ENCODE results near the gene KCNQ2.
"Not testable (repeated sequence)": the region's sequence is repeated elsewhere in the genome, so short reads cannot be mapped to it uniquely, and the experiment has no call there.

Gene KCNQ2

DNA sequence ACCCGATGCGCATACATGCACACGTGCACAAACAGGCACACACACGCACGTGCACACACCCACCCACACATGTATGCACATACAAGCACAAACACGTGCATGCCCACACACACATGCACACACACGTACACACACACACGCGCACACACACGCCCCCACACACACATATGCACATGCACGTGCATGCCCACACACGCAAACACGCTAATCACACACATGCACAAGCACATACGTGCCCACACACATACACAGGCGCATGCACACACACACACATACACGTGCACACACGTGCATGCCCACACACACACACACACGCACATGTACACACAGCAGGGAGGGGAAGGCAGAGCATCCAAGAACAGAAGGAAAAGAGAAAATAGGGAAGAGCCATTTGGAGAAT lies 84.5 kb downstream of the KCNQ2 start:
- peak; percentile 100 for FAIRE-seq

DNA sequence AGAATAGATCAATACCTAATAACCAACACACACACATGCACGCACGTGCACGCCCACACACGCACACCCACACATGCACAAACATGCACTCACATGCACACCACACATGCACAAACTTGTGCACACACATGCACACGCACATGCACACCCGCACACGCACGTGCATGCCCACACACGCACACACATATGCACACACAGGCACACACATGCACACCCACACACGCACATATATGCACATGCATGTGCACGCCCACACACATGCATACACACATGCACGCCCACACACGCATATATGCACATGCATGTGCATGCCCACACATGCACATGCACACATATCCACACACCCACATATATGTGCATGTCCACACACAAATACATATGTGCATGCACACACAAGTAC lies 85.1 kb downstream of the KCNQ2 start:
- DNase-seq (ENCODE audit: low spot score) (no peak), FAIRE-seq (no peak)

More for the DNA sequence above, 84.5 kb downstream of the KCNQ2 start:
- no peak for DNase-seq (ENCODE audit: low spot score)

DNA sequence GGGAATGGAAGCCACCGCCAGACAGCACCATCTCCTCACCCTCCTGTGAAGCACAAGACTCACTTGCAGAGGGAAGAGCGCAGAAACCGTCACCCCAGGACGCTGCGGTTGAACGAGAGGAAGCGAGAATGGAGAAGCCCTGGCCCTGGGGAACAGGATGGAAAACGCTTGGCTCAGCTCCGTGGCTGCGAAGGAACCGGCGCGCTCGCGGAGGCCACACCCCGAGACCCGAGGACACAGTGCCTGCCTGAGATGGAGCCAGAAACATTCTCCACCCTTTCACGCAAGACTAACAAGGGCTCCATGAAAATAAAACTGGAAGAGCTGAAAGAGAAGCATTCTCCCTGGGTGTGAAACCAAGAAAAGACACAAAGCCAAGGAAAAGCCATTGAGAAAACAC lies 86.0 kb downstream of the KCNQ2 start:
- FAIRE-seq = no peak
- no peak for DNase-seq (ENCODE audit: low spot score)

DNA sequence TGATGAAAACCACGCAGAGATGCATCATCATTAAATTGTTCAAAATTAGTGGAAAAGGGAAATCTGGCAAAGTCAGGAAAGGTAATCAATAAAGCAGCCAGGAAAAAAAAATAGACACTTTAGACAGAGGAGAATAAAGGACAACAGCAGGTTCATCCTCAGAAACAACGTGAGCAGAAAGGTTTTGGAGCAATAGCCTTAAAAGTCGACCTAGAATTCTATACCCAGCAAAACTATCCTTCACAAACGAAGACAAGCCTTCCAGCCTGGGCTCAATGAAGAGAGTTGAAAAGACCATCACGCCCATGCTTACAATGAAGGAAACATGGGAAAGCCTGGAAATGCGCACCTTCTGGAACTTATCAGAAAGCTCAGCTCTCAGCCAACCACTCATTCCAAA lies 86.6 kb downstream of the KCNQ2 start:
- FAIRE-seq (no peak), DNase-seq (ENCODE audit: low spot score) (no peak)

DNA sequence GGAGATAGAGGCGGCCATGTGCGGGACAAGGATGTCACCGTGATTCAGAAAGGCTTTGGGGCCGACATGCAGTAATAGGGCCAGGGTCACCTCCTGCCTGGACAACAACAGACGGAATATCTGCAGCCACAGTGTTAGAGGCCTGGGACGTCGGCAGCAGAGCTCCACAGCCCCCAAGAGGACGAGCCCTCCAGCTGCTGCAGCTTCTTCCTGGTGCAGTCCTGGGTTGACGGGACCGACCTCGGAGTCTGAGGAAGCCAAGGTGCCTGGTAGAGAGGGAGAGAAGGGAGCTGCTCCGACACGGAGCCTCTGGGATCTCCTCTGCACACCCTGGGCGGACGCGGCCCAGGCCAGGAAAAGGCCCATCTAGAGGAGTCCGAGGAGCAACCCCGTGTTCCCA lies 88.1 kb downstream of the KCNQ2 start:
- FAIRE-seq (no peak), DNase-seq (ENCODE audit: low spot score) (no peak)

DNA sequence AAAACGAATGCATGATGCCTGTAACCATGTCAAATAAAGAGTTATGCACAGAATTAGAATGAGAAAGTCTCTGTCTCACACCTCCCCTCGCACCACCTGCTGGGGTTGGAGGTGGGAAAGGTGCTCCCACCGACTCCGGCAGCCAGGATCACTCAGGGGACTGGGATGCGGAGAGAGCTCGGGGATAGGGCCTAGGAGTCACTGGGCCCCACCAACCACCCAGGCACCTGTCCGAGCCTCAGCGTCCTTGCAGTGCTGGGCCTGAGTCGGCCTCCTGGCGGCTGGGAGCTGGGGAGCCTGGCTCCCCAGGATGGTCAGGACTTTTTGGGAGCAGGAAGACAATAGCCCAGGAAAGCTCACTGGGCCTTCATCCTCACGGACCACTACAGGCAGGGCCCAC lies 88.9 kb downstream of the KCNQ2 start:
- FAIRE-seq = no peak
- DNase-seq (ENCODE audit: low spot score) = no peak

DNA sequence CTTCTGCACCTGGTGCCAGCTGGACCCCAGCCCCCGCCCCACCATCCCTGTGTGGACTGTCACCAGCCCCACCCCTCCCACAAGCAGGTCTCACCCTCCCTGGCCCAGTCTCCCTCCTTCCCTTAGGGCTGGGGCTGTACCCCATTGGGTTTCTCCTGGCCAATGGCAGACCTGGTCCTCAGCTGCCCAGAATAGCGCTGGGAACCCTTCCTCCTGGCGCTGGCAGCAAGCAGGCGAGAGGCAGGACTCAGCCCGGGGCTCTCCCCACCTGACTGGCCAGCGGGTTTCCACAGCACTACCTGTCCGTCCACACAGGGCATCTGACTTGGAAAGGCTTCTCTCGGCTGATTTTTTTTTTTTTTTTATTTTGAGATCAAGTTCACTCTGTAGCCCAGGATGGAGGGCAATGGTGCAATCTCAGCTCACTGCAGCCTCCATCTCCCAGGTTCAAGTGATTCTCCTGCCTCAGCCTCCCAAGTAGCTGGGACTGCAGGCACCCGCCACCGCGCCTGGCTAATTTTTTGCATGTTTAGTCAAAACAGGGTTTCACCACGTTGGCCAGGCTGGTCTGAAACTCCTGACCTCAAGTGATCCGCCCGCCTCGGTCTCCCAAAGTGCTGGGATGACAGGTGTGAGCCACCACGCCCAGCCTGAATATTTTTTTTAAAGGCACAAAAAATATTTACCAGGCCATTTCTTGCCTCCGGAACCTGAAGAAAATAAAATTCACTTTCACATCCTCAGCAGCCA lies 89.7 kb downstream of the KCNQ2 start:
- FAIRE-seq (no peak), DNase-seq (ENCODE audit: low spot score) (no peak)

DNA sequence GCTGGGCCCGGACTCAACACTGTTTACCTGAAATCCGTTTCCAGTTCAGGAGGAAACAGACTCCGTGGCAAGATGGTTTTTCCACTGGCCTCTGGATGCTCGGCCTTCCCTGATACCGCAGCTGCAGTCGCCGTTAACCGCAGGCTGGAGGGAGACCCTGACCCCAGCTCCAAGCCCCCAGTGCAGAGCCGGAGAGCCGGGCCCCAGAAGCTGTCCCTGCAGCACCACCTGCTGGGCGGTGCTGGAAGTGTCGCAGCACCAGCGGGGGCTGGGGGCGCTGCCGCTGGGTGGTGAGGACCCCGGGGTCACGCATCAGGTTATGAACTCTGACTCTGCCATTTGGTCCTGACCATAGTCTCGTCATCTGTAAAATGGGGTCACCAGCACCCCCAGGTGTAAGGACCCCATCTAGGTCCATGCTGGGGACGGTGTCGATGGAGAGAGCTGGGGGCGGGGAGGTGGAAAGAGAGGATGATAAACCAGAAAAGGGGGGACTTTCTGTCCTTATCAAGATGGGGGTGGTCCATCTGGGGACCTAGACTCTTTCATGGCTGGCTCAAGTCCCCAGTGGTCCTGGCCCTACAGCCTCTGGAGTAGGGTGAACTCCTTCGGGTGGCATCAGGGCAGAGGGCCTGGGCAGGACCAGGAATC lies 90.5 kb downstream of the KCNQ2 start:
- no peak for FAIRE-seq

DNA sequence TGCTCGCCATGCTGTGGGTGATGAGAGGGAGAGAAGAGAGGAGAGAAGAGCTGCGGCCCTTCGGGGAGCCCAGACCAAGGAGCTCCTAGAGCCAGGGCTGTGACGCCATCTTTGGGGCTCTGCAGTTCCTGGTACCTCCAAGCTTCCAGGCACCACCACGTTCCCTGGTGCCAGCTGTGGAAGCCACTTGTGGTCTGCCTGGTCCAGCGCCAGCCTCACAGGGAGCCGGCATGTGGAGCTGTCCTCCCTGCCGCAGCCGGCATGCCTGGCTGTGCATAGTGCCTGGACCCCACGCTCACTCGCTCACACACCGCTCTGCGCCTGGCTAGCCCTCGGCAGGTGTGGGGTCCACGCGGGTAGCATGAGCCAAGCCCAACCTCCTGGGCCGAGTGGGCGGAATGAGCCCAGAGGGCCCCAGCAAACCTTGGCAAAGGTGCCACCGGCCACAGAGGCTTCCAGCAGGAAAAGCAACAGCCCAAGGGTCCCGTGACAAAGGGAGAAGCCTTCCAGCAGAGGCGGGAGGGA lies 92.0 kb downstream of the KCNQ2 start:
- DNase-seq (ENCODE audit: low spot score) (no peak), FAIRE-seq (no peak)

More for the DNA sequence above, 90.5 kb downstream of the KCNQ2 start:
- no peak for DNase-seq (ENCODE audit: low spot score)

DNA sequence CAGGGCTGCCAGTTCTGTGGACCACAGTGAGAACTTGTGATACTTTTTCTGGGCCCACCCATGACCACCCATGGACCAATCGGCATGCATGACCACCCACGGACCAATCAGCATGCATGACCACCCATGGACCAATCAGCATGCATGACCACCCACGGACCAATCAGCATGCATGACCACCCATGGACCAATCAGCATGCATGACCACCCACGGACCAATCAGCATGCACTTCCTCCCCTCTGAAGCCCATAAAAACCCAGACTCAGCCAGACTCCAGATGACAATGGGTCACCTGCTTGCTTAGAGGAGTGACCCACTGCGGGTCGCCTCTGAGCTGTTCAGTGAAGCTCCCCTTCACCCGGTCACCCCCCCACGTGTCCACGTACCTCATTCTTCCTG lies 92.6 kb downstream of the KCNQ2 start:
- not testable (repeated sequence) for DNase-seq (ENCODE audit: low spot score)
- peak; percentile 97 for FAIRE-seq

DNA sequence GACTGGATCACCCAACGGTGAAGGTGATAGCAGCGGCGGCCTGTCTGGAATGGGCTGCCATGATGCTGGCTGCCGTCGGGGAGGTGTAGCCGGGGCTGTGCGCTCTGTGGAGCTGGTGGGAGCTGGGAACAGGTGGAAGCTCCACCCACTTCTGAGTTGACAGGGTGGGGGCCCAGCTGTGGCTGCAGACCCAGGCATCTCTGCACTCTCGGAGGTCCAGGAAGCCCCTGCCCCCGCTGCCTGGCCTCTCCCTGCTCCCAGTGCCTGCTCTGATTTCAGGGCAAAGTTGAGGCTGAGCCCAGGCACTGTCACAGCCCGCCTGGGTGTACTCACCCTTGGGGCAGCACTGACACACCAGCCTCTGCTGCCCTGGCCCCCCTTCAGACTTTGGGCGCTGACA lies 93.2 kb downstream of the KCNQ2 start:
- DNase-seq (ENCODE audit: low spot score) (no peak), FAIRE-seq (no peak)

DNA sequence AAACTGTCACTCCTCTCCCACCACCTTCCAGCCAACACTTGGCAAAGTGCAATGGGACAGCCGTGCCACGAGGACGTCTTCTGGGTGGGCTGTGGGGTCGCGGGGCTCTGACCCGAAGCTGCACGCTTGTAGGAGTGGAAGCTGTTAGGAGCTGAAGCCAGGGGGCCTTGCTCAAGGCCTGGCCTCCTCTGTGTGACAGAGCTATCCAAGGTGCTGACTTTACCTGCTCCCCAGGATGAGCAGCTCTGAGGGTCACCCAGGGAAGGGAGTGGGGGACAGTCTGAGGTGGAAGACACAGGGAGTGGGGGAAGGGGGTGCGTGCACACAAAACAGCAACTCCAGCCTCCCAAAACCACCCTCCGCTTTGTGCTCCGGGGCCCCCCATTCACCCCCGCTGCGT lies 93.8 kb downstream of the KCNQ2 start:
- FAIRE-seq (no peak), DNase-seq (ENCODE audit: low spot score) (no peak)

DNA sequence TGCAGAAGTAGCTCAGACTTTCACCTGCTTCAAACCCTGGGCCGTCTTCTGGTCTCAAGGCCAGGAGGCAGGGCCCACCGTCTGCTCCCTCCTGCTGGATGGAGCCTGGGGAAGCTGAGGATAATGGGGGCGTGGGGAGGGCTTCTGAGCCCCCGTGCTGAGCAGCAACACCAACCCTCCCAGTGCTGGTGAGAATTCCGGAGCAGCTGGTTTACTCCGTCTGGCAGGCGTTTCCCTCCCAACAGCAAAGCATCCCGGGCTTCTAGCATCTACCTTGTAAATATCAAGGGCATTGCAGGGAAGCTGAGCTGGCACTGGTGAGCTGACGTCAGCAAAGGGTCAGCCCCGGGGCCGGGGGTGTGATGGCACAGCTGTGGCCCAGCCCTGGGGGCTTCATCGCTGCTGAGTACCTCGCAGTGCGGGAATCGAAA lies 94.5 kb downstream of the KCNQ2 start:
- DNase-seq (ENCODE audit: low spot score) = no peak
- FAIRE-seq = no peak

DNA sequence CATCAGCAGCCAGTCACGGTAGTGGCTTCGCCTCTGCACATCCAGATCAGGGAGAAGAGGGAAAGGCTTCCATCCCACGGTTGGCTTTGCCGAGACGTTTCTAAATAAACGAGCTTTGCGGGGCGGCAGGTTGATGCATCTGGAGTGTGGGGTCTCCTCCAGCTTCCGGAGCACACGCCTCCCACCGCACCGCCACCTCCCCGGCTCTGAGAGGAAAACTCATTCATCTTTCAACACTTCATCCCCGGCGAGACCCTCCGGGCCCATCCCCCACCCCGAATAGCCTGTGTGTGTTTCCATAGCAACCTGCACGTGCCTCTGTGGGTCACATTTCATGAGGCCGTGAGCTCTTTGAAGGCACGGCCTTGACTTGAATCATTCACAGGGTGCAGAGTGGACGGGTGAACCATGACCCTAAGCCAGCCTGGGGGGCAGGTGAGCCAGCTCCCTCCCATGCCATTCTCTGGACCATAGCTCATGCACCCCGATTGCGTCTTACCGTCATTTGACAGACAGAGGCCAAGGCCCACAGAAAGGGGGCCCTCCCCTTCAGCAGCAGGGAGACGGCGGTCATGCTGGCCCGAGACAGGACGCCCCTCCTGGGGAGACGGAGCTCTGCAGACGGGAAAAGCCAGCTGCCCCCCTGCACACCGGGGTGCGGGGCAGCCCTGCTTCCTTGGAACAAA lies 95.1 kb downstream of the KCNQ2 start:
- FAIRE-seq = no peak
- DNase-seq (ENCODE audit: low spot score) = no peak

DNA sequence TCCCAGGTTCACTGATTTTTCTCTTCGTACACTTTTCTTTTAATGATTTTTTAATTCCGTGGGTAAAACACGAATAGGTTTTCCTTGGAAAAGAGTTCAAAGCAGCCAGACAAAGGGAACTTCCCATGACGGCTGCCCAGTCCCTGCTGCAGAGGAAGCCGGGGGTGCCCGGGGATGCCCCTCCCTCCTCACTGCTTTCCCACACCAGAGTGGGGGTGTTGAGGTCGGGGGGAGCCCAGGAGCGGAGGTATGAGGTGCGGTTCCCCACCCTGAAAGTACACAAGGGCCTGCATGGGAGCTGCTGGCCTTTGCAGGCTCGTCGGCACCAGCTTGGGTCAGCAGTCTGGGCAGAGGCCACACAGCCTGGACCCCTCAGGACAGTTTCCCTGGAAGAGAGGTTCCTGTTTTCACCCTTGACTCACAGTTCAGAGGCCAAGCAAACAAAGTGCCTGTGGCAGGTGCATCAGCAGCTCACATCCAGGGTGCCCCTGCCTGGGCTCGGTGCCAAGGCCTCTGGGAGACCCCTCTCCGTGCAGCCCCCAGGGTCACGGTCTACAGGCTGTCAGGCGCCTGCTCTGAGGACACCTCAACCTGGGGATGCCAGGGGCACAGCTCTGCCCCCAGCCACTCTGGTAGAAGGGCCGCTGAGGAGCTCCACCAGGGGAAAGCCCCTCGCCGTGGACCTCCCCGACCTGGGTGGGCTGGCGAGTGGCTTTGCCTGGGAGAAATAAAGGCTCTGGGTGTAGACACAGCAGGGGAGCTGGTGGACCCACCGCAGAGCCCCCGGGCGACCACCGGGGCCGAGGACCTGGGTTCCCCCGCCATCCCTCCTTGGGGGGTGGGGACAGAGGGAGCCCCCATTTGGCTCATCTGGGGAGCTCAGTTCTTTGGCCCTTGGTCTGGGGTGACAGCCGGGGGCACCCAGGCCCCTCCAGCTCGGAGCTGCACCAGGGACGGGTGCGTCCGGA lies 95.9 kb downstream of the KCNQ2 start:
- FAIRE-seq = no peak
- no peak for DNase-seq (ENCODE audit: low spot score)

DNA sequence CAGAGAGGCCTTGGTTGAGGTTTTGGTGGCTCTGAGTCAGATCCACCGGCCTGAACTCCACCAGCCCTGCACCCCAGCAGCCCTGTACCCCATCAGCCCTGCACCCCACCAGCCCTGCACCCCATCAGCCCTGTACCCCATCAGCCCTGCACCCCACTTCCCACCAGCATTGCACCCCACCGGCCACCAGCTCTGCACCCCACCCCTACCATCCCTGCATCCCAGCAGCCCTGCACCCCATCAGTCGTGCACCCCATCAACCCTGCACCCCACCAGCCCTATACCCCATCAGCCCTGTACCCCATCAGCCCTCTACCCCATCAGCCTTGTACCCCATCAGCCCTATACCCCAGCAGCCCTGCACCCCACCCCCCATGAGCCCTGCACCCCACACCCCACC lies 97.0 kb downstream of the KCNQ2 start:
- no peak for DNase-seq (ENCODE audit: low spot score)
- FAIRE-seq = no peak

DNA sequence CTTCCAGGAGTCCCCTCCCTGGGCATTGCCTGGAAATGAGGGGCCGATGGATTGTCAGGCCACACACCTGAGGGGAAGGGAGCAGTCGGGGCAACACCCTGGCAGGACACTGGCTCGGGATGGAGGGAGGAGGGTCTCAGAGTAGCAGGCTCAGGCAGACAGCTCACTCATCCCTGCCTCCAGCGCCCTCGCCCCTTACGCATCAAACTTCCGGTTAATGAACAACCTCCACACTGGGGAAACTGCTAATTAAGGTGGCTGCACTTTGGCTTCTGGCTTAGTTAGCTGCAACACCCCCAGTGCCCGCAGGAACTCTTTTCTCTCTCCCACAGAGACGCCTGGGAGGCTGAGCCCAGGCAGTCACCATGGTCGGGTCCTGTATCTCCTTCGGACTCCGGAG lies 98.0 kb downstream of the KCNQ2 start:
- DNase-seq (ENCODE audit: low spot score) (no peak), FAIRE-seq (no peak)

DNA sequence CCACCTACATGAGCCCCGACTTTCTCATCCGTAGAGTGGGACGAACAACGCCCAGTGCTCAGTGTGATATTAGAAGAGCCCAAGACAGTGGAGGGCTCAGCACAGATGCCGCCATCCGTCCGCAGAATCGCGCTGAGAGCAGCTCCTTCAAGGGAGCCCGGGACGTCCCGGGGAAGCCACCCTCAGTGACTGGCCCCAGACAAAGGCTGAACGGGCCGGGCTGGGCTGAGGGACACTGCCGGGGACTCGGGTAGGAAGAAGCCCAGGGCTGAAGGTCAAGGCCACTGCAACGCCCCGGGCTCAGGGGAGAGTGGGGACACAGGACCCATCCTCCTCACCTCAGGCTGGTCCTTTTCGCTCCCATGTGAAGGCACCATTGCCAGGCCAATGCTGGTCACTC lies 98.5 kb downstream of the KCNQ2 start:
- no peak for DNase-seq (ENCODE audit: low spot score)
- no peak for FAIRE-seq

DNA sequence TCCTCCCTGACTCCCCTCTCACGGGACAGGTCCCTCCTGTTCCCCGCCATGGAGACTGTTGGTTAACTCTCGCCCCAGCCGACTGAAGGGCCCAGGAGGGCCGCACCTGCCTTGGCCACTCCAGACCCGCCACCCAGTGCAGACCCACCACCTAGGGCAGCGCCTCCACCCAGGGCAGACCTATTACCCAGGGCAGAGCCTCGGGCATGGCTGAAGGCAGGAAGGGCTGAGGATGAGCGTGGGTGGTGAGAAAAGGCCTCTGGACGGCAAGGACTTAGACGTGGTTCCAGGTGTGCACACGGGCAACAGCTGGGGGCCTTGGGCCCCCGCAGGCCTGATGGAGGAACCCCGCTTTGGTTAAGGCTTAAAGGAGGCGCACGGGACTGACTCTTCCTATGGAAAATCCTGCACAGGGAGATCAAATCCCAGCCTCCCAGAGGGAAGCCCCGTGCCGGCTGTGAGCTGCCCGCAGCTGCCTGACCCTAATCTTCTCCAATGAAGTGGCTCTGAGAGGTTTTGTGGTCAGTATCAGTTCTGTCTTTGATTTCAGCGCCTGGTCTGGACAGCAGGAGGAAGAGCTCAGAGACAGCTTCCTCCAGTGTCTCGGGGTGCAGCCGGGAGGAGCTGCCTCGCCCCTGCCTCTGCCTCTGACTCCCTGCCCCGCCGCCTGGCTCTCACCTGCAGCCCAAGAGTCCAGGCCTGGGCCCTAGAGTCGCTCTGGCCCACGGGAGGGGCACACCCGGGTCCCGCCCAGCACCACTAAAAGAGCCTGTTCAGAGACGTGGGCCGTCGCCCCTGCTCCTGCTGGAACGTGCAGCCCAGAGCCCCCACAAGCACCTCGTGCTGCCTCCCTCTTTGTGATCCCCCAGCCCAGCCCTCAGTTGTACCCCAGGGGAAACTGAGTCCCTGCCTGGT lies 99.2 kb downstream of the KCNQ2 start:
- no peak for DNase-seq (ENCODE audit: low spot score)

DNA sequence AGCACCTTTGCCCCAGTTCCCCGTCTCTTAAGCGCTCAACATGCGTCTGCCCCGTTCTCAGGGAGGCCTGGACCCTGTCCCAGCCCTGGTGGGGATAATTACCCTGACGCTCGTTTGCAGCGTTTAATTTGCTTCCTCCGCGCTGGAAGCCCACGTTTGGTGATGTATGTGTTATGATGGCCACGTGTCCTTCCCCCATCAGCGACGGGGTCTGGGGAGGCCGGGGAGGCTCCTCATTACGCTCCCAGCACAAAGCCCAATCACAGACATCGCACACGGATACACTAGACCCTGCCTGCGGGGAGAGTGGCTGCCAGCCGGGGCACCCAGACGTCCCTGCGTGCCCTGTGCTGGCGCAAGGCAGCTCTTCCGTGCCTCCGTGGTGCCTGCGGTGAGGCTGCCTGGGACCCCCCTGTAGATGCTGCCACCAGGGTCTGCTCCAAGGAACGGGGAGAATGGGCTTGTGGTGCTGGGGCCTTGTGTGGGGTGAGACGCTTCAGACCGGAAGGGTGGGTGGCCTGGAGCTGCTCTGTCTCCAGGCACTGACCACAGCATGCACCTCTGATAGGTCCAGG lies 101.1 kb downstream of the KCNQ2 start:
- no peak for FAIRE-seq
- DNase-seq (ENCODE audit: low spot score) = no peak

More for the DNA sequence above, 99.2 kb downstream of the KCNQ2 start:
- no peak for FAIRE-seq

Data from urothelium cell line (cell line).